Keratinocyte (primary cell): ENCODE measurements around the gene ZIC4. TPM values are rescaled to one million over a fixed set of nuclear protein-coding genes. Genes with fewer than 3 reads are reported as not detected.

Experiments
- DNase-seq: peaks from one replicate; pipeline ENCODE4 v3.0.0-alpha.2; 2011; ENCODE audit warnings: low read depth, missing footprints, low spot score
- FAIRE-seq: peaks from 2 replicates; lab custom pipeline; 2011; peaks lifted over from hg19 to GRCh38; lab: Jason Lieb, UNC
- H2AFZ ChIP-seq: 2 replicates; pipeline ENCODE4 v1.6.0; 2012; ENCODE audit warnings: low read length, control low read depth, inconsistent platforms; ENCODE audit not compliant: control insufficient read depth
- H3K27ac ChIP-seq: 2 replicates; pipeline ENCODE4 v1.5.1; 2011; ENCODE audit warnings: low read length; ENCODE audit not compliant: control insufficient read depth, insufficient read depth
- H3K27me3 ChIP-seq: 3 replicates; pipeline ENCODE4 v1.6.0; 2011; ENCODE audit warnings: low read length; ENCODE audit not compliant: control insufficient read depth, insufficient read depth; ENCODE audit errors: extremely low read depth
- H3K36me3 ChIP-seq, 2 experiments: 2 replicates in 1 of 2; 3 replicates in 1 of 2; pipeline ENCODE4 v1.5.1; 2011; ENCODE audit warnings: low read length in 2 of 2, mild to moderate bottlenecking in 1 of 2; ENCODE audit not compliant: control insufficient read depth in 2 of 2, insufficient read depth in 2 of 2; ENCODE audit errors: extremely low read depth in 1 of 2
- H3K4me1 ChIP-seq: 3 replicates; pipeline ENCODE4 v1.5.1; 2011; ENCODE audit warnings: low read length; ENCODE audit not compliant: control insufficient read depth, insufficient read depth; ENCODE audit errors: extremely low read depth
- H3K4me2 ChIP-seq: 3 replicates; pipeline ENCODE4 v1.6.0; 2011; ENCODE audit warnings: low read depth, low read length; ENCODE audit not compliant: control insufficient read depth, insufficient read depth; ENCODE audit errors: extremely low read depth
- H3K4me3 ChIP-seq, 3 experiments: fragments of 200-600 bp in 1 of 3; sonication (generic) in 1 of 3; 2 replicates in 2 of 3; 3 replicates in 1 of 3; pipeline ENCODE4 v1.5.1; 2011 to 2016; ENCODE audit warnings: low read length in 3 of 3, mild to moderate bottlenecking in 3 of 3, control low read depth in 2 of 3, inconsistent platforms in 1 of 3, low read depth in 1 of 3, mixed read lengths in 1 of 3, mixed run types in 1 of 3, moderate library complexity in 1 of 3; ENCODE audit not compliant: control insufficient read depth in 2 of 3, insufficient read depth in 2 of 3; ENCODE audit errors: extremely low read depth in 1 of 3
- H3K79me2 ChIP-seq: 2 replicates; pipeline ENCODE4 v1.6.0; 2012; ENCODE audit warnings: low read length; ENCODE audit not compliant: control insufficient read depth, insufficient read depth
- H3K9ac ChIP-seq: 3 replicates; pipeline ENCODE4 v1.6.0; 2011; ENCODE audit warnings: low read length; ENCODE audit not compliant: control insufficient read depth, insufficient read depth; ENCODE audit errors: extremely low read depth
- H3K9me1 ChIP-seq: 3 replicates; pipeline ENCODE4 v1.6.0; 2011; ENCODE audit warnings: low read length; ENCODE audit not compliant: control insufficient read depth, insufficient read depth; ENCODE audit errors: extremely low read depth
- H3K9me3 ChIP-seq: 2 replicates; pipeline ENCODE4 v1.5.1; 2012; ENCODE audit warnings: low read depth, low read length; ENCODE audit not compliant: control insufficient read depth
- H4K20me1 ChIP-seq: 3 replicates; pipeline ENCODE4 v1.6.0; 2011; ENCODE audit warnings: low read length; ENCODE audit not compliant: control insufficient read depth, insufficient read depth; ENCODE audit errors: extremely low read depth
- CTCF ChIP-seq, 3 experiments: IDR thresholded peaks in 1 of 3; conservative IDR thresholded peaks in 1 of 3; optimal IDR thresholded peaks in 1 of 3; 2 replicates in 2 of 3; 3 replicates in 1 of 3; pipeline versions ENCODE3 to v1.5.1; 2011; ENCODE audit warnings: low read length in 3 of 3, mild to moderate bottlenecking in 3 of 3, moderate library complexity in 2 of 3, control low read depth in 1 of 3, inconsistent platforms in 1 of 3; ENCODE audit not compliant: insufficient read depth in 2 of 3; ENCODE audit errors: extremely low read depth in 1 of 3
- EZH2 ChIP-seq: IDR thresholded peaks from one replicate; pipeline ENCODE4 v1.6.1; 2012; ENCODE audit warnings: inconsistent platforms, mild to moderate bottlenecking, low read length, moderate library complexity
- dilution Hi-C: fragments of 300-500 bp; cut with MboI; formaldehyde crosslinking; loops from one replicate; pipeline ENCODE4 v1.7.0; 2020; ENCODE audit warnings: low sequenced_read_pairs; ENCODE audit not compliant: extremely low pct_ligation_motif_present
- polyA plus RNA-seq, 5 experiments: library from polyadenylated mRNA; depleted of rRNA in 3 of 5; stranded (reverse) in 3 of 5; stranded (forward) in 1 of 5; unstranded in 1 of 5; fragments of >200 nt; gene quantifications; 1 replicate in 1 of 5; 2 replicates in 3 of 5; 3 replicates in 1 of 5; pipeline versions ENCODE4 v1.2.1 to v1.2.3, GENCODE V29; 2011 to 2012; ENCODE audit warnings: missing spikeins in 2 of 5, low read depth in 1 of 5, low replicate concordance in 1 of 5

The ZIC4 gene
- polyA plus RNA-seq, 1 donor (not counting 4 experiments of a cell fraction or from before 2014, with no cell fraction given), result not detected

GRCh38 chr3:147368561-147369221 lies 37.7 kb downstream of the ZIC4 start:
- no peak overlapping the region for H2AFZ ChIP-seq
- TF ChIP-seq EZH2 (peak; percentile 11), CTCF (optimal IDR thresholded peaks at IDR 0.05 in 1 of 3, IDR thresholded peaks at IDR 0.05 in 1 of 3, conservative IDR thresholded peaks at IDR 0.05 in 1 of 3; ENCODE audit: extremely low read depth in 1 of 3, insufficient read depth in 2 of 3, low read length in 3 of 3) (no peak)
- H3K4me3 ChIP-seq, result no peak overlapping the region
- no peaks in the 10 kb centered on the region for H3K36me3 ChIP-seq
- H3K9me3 ChIP-seq, result no peaks in the 10 kb centered on the region
- H3K4me2 ChIP-seq, result no peak overlapping the region
- peaks cover 61% of the 10 kb centered on the region for H3K27me3 ChIP-seq
- dilution Hi-C loops, result no loop called here
- FAIRE-seq (no peak), DNase-seq (no peak)
- H3K9me1 ChIP-seq, result no peaks in the 10 kb centered on the region
- H3K4me1 ChIP-seq, result no peaks in the 10 kb centered on the region
- no peak overlapping the region for H3K9ac ChIP-seq
- no peaks in the 10 kb centered on the region for H3K79me2 ChIP-seq
- no peaks in the 10 kb centered on the region for H4K20me1 ChIP-seq
- no peak overlapping the region for H3K27ac ChIP-seq

- no peaks in the 10 kb centered on the region for H3K4me1 ChIP-seq
- no peak overlapping the region for H2AFZ ChIP-seq
- H3K36me3 ChIP-seq, result no peaks in the 10 kb centered on the region
- DNase-seq (no peak), FAIRE-seq (no peak)
- TF ChIP-seq CTCF (optimal IDR thresholded peaks at IDR 0.05 in 1 of 3, IDR thresholded peaks at IDR 0.05 in 1 of 3, conservative IDR thresholded peaks at IDR 0.05 in 1 of 3; ENCODE audit: extremely low read depth in 1 of 3, insufficient read depth in 2 of 3, low read length in 3 of 3), result no peak
- TF ChIP-seq EZH2, result no peak
- no peak overlapping the region for H3K9ac ChIP-seq
- H3K9me1 ChIP-seq, result no peaks in the 10 kb centered on the region
- no peak overlapping the region for H3K4me2 ChIP-seq
- H3K27ac ChIP-seq, result no peak overlapping the region
- no peak overlapping the region for H3K4me3 ChIP-seq
- no peaks in the 10 kb centered on the region for H3K9me3 ChIP-seq
- H3K79me2 ChIP-seq, result no peaks in the 10 kb centered on the region
- dilution Hi-C loops, result no loop called here
- no peaks in the 10 kb centered on the region for H4K20me1 ChIP-seq
- H3K27me3 ChIP-seq, result peaks cover 56% of the 10 kb centered on the region
These were observed 38.2 kb downstream of the ZIC4 start for GRCh38 chr3:147368151-147368550.
